HCEC 1CT (cell line): ENCODE results near the gene PCMTD2.

ENCODE experiments used
- DNase-seq: peaks from one replicate; pipeline ENCODE4 v3.0.0-alpha.2; 2017

Gene PCMTD2

DNA sequence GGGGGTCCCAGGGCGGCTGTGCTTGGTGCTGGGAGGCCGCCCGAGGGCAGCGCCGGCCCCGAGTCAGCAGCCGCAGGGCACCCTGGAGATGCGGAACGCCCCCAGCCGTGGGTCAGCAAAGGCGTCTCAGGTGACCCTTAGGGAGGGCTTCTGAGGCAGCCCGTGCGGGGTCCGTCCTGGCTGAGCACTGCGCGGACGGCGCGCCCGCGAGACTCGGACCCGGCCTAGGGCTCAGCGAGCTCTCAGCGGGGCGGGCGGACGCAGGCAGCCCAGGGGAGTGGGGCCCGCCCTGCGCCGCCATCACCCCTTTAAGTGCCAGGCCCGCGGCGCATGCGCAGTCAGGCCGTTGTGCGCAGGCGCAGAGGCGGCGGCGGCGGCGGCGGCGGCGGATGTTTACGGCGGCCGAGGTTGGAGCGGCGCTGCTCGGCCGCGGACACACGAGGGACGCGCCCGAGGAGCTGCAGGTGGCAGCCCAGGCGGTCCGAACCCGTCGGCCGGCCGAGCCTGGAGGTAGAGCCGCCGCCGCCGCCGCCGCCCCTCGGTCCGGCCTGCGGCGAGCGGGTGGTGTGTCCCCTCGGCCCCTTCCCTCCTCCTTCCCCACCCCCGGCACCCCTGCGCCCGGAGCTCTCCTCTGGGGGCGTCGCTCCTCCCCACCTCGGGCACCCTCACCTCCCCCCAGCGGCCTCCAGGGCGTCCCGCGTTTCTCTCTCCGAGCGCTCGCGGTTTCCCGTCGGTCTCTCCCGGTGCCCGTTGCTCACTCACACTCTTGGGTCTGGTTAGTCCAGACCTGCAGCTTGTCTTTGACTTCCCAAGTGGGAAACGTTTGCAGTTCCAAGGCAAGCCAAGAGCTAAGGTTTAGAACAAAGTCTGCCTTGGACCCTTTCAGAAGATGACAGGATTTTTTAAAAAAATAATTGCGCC is at the start of gene PCMTD2:
TSS of gene PCMTD2 (plus strand) at position 388 of the 921 bp plus-strand sequence. CDS start 4,218 bp downstream, outside the sequence.
- DNase-seq, result peak; percentile 82

- no peak for DNase-seq
Measured at GRCh38 chr20:64206614-64207013, 48.9 kb upstream of the PCMTD2 start.

DNA sequence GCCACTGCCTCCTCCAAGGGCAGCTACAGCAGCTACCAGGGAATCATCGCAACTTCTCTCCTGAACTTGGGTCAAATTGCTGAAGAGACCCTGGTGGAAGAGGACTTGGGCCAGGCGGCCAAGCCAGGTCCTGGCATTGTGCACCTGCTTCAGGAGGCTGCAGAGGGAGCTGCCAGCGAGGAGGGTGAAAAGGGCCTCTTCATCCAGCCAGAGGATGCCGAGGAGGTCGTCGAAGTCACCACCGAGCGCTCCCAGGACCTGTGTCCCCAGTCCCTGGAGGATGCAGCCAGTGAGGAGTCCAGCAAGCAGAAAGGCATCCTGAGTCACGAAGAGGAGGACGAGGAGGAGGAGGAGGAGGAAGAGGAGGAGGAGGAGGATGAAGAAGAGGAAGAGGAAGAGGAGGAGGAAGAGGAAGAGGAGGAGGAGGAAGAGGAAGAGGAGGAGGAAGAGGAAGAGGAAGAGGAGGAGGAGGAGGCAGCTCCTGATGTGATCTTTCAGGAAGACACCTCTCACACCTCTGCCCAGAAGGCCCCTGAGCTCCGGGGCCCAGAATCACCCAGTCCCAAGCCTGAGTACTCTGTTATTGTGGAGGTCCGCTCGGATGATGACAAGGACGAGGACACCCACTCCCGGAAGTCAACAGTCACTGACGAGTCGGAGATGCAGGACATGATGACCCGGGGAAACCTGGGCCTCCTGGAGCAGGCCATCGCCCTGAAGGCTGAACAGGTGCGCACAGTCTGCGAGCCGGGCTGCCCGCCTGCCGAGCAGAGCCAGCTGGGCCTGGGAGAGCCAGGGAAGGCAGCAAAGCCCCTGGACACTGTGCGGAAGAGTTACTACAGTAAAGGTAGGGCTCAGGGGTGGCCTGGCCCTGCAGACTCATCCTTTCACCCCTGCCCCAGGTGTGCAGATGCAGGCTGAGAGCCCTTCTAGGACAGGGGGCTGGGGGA is 47.6 kb upstream of the PCMTD2 start:
- DNase-seq, result no peak

GRCh38 chr20:64209148-64209547 is 46.4 kb upstream of the PCMTD2 start:
- no peak for DNase-seq

DNA sequence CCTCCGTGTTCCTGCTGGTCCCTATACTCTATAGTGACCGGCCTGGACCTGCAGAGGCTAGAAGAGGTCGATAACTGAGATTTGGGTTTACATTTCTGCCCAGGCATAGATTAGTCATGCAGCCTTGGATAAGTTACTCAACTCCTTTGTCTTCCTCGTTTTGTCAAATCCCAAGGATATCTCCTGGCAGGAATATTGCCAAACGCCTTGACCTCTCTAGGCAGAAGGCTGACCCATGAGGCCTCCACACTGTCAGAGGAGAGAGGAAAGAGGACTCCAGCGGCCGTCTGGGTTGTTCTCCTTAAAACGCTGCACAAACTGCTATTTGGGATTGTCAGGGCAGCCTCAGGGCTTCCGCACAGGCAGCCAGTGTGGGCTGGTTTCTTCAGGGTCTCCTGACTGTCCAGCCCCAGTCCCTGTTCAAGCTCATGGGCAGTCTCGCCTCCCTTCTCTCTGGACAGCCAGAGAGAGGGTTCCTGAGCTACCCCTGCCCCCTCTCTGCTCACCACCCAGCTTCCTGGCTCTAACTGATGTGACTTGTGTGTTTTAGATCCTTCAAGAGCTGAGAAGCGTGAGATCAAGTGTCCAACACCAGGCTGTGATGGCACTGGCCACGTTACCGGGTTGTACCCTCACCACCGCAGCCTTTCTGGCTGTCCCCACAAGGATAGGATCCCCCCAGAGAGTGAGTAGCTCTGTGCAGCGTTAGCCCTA is 44.7 kb upstream of the PCMTD2 start:
- peak; percentile 4 for DNase-seq

GRCh38 chr20:64211874-64212658 is 43.5 kb upstream of the PCMTD2 start:
- DNase-seq, result no peak

GRCh38 chr20:64212755-64213154 is 42.8 kb upstream of the PCMTD2 start:
- DNase-seq, result peak; percentile 46

DNA sequence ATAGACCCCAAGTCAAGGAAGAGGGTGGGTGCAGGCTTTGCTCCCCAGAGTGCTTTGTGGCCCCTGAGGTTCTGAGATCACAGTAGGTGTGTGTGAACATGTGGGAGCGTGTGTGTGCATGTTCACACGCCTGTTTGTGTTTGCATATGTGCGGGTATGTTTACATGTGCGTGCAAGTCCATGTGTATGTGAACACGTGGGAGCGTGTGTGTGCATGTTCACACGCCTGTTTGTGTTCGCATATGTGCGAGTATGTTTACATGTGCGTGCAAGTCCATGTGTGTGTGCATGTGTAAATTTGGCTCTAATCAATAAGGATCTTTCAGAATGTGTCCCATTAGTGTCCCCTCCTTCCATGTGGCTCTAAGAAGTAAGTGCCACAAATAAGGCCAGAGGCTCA is 41.4 kb upstream of the PCMTD2 start:
- DNase-seq, result no peak

- no peak for DNase-seq
Measured at GRCh38 chr20:64214952-64215351, 40.6 kb upstream of the PCMTD2 start.

GRCh38 chr20:64216036-64216435 is 39.5 kb upstream of the PCMTD2 start:
- DNase-seq, result no peak

GRCh38 chr20:64216910-64217309 is 38.6 kb upstream of the PCMTD2 start:
- DNase-seq, result no peak

GRCh38 chr20:64217539-64218221 is 37.9 kb upstream of the PCMTD2 start:
- no peak for DNase-seq

GRCh38 chr20:64219202-64219601 is 36.3 kb upstream of the PCMTD2 start:
- DNase-seq, result no peak

DNA sequence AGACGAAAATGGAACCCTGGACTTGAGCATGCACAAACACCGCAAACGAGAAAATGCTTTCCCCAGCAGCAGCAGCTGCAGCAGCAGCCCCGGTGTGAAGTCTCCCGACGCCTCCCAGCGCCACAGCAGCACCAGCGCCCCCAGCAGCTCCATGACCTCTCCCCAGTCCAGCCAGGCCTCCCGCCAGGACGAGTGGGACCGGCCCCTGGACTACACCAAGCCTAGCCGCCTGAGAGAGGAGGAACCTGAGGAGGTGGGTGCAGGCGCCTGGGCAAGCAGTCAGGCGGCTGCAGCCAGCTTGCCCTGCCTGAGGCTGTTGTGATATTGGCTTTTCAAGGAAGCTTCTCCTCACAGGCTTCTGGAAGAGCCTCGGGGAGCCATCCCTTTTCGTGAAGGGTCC is 35.8 kb upstream of the PCMTD2 start:
- no peak for DNase-seq

- DNase-seq, result no peak
Measured at GRCh38 chr20:64220420-64220819, 35.1 kb upstream of the PCMTD2 start.

DNA sequence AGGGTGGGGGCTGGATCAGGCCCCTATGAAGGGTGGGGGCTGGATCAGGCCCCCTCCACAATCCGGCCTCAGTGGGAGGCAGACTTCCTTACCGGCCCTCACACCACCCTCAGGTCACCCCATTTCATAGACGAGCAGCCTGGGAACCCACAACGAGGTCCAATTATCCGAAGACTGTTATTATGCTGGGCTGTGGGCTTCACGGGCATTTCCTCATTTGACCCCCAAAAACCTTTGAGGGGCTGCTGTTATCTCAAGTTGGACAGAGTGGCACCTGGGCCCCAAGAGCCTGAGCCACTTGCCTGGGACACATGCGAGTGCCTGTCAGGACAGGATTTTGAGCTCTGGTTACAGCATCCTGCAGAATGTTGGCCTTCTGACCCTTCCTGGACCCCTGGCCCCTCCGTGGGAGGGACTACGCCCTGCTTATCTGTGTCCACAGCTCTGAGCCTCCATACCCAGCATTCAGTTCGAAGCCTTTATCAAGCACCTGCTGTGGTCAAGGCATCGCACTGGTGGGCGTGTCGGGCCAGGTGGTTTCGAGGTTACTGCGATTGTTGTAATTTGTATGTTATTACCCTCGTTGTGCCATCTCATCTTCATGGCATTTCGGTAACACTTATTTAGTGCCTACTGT is 34.5 kb upstream of the PCMTD2 start:
- DNase-seq, result no peak

GRCh38 chr20:64222291-64222735 is 33.2 kb upstream of the PCMTD2 start:
- DNase-seq, result no peak

GRCh38 chr20:64222851-64223525 is 32.6 kb upstream of the PCMTD2 start:
- no peak for DNase-seq

DNA sequence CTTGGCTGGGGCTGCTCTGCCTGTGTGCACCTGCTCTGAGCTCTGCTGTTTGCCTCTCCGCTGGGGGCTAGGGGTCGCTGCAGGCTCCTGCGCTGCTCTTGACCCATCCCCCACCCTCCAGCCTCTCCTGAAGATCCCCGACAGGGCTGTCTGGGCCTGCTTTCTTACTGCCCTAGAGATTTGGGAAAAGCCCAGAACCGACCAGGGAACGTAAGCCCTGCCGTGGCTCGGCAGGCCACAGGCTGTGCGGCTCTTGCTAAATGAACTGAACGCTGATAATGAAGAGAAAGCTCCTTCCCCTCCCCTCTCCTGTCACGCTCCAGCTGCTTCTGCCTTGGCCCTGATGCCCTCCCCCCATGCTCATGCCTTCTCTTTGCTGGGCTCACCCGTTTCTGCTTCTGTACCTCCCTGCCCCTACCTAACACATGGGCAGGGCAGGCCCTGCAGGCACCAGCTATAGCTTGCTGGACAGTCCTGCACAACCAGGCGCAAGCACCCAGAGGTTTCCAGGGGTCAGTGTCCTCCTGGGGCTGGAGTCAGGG is 32.0 kb upstream of the PCMTD2 start:
- no peak for DNase-seq
